ENCODE data around the gene AKT1S1.
"Not testable (repeated sequence)": the region's sequence is repeated elsewhere in the genome, so short reads cannot be mapped to it uniquely, and the experiment has no call there.

The AKT1S1 gene

GRCh38 chr19:49833599-49833998 is 43.6 kb downstream of the AKT1S1 start:
- DNase-seq, result no peak

GRCh38 chr19:49832556-49832955 is 44.6 kb downstream of the AKT1S1 start:
- no peak for DNase-seq

GRCh38 chr19:49831592-49831991 is 45.6 kb downstream of the AKT1S1 start:
- no peak for DNase-seq

GRCh38 chr19:49830766-49831165 is 46.4 kb downstream of the AKT1S1 start:
- DNase-seq, result no peak

GRCh38 chr19:49829721-49830120 is 47.4 kb downstream of the AKT1S1 start:
- no peak for DNase-seq

GRCh38 chr19:49829200-49829599 is 48.0 kb downstream of the AKT1S1 start:
- no peak for DNase-seq

GRCh38 chr19:49827034-49827433 is 50.1 kb downstream of the AKT1S1 start:
- no peak for DNase-seq

- no peak for DNase-seq
Observed at GRCh38 chr19:49824662-49825061, 52.5 kb downstream of the AKT1S1 start.

GRCh38 chr19:49823472-49823871 is 53.7 kb downstream of the AKT1S1 start:
- DNase-seq, result no peak

- no peak for DNase-seq
Observed at GRCh38 chr19:49820125-49820524, 57.0 kb downstream of the AKT1S1 start.

- DNase-seq, result not testable (repeated sequence)
Observed at GRCh38 chr19:49819452-49820115, 57.6 kb downstream of the AKT1S1 start.
